GM23248 (cell line): ENCODE data around the gene LRRC61. TPM values are rescaled to one million over a fixed set of nuclear protein-coding genes. Genes with fewer than 3 reads are reported as not detected.
A peak's percentile ranks its signal among the peaks of the same experiment; 100 is the strongest.
"Not testable (repeated sequence)": the region's sequence is repeated elsewhere in the genome, so short reads cannot be mapped to it uniquely, and the experiment has no call there.

ENCODE experiments used
- DNase-seq: peaks from one replicate; pipeline ENCODE4 v3.0.0-alpha.2; 2015
- H2AFZ ChIP-seq: fragments of 200-600 bp; sonication (generic); 2 replicates; pipeline ENCODE4 v1.6.1; 2016; ENCODE audit warnings: antibody characterized with exemption
- H3F3A ChIP-seq: fragments of 200-600 bp; sonication (generic); 2 replicates; pipeline ENCODE4 v1.6.1; 2016; ENCODE audit warnings: mild to moderate bottlenecking, antibody characterized with exemption, mixed run types; ENCODE audit not compliant: insufficient read depth
- H3K27ac ChIP-seq: fragments of 200-600 bp; sonication (generic); 2 replicates; pipeline ENCODE4 v1.5.1; 2016; ENCODE audit warnings: mild to moderate bottlenecking
- H3K27me3 ChIP-seq: fragments of 200-600 bp; sonication (generic); replicated peaks from 2 replicates; pipeline ENCODE4 v1.6.1; 2016; ENCODE audit warnings: mild to moderate bottlenecking; ENCODE audit not compliant: insufficient read depth
- H3K36me3 ChIP-seq: fragments of 200-600 bp; sonication (generic); 2 replicates; pipeline ENCODE4 v1.6.1; 2016; ENCODE audit warnings: low read depth, mild to moderate bottlenecking
- H3K4me1 ChIP-seq: fragments of 200-600 bp; sonication (generic); 2 replicates; pipeline ENCODE4 v1.6.1; 2016; ENCODE audit warnings: mild to moderate bottlenecking; ENCODE audit not compliant: insufficient read depth
- H3K4me2 ChIP-seq: fragments of 200-600 bp; sonication (generic); one replicate; pipeline ENCODE4 v1.6.1; 2016; ENCODE audit warnings: mild to moderate bottlenecking; ENCODE audit not compliant: unreplicated experiment
- H3K4me3 ChIP-seq: fragments of 200-600 bp; sonication (generic); 2 replicates; pipeline ENCODE4 v1.5.1; 2016; ENCODE audit warnings: mild to moderate bottlenecking
- H3K79me2 ChIP-seq: fragments of 200-600 bp; sonication (generic); 2 replicates; pipeline ENCODE4 v1.6.1; 2016; ENCODE audit warnings: mild to moderate bottlenecking; ENCODE audit not compliant: insufficient read depth
- H3K9ac ChIP-seq: fragments of 200-600 bp; sonication (generic); 2 replicates; pipeline ENCODE4 v1.6.1; 2016; ENCODE audit warnings: mild to moderate bottlenecking
- H3K9me2 ChIP-seq: fragments of 200-600 bp; sonication (generic); 2 replicates; pipeline ENCODE4 v1.6.1; 2016; ENCODE audit warnings: mixed run types, mild to moderate bottlenecking, moderate library complexity; ENCODE audit not compliant: insufficient read depth
- H3K9me3 ChIP-seq: fragments of 200-600 bp; sonication (generic); one replicate; pipeline ENCODE4 v1.6.1; 2017; ENCODE audit warnings: low read depth
- H4K20me1 ChIP-seq: fragments of 200-600 bp; sonication (generic); 2 replicates; pipeline ENCODE4 v1.6.0; 2016; ENCODE audit not compliant: insufficient read depth
- EZH2 ChIP-seq: fragments of 200-600 bp; sonication (generic); IDR thresholded peaks from 2 replicates; pipeline ENCODE4 v1.6.1; 2018; ENCODE audit warnings: antibody characterized with exemption, mild to moderate bottlenecking; ENCODE audit not compliant: insufficient read depth, poor library complexity, severe bottlenecking
- EZH2phosphoT487 ChIP-seq: fragments of 200-600 bp; sonication (generic); IDR thresholded peaks from 2 replicates; pipeline ENCODE4 v1.6.1; 2018; ENCODE audit warnings: antibody characterized with exemption, moderate library complexity, mild to moderate bottlenecking, low read depth; ENCODE audit not compliant: insufficient read depth
- WGBS, 2 experiments: methylation state at CpG; one replicate each; pipeline ENCODE4 v1.1.6; 2015 to 2017; ENCODE audit warnings: low lambda C conversion rate in 2 of 2, low coverage in 1 of 2; ENCODE audit errors: missing lambda C conversion rate in 2 of 2; 5-methylcytosine and 5-hydroxymethylcytosine counted together
- in situ Hi-C: fragments of 300-500 bp; cut with MboI; formaldehyde crosslinking; loops from 2 replicates; pipeline ENCODE4 v1.15.0; 2020
- polyA plus RNA-seq: library from polyadenylated mRNA; unstranded; fragments of >200 nt; fragmentation: Nextera tagmentation; extraction: Ambion mirVana; gene quantifications from 2 replicates; pipeline ENCODE4 v1.2.1, GENCODE V29; 2016
- total RNA-seq: library from RNA; depleted of rRNA; stranded (reverse); fragments of >200 nt; shearing (Covaris generic); gene quantifications from 2 replicates; pipeline ENCODE4 v1.2.3, GENCODE V29; 2014; rRNA removed

Gene LRRC61
- total RNA-seq: not detected in 2 replicates
- not detected in 2 replicates for polyA plus RNA-seq

GRCh38 chr7:150322833-150323681 is at the start of gene LRRC61, which contains the start of gene ACTR3C:
TSS of gene LRRC61 (plus strand) at chr7:150323355. CDS start at chr7:150336862, 13,507 bp downstream.
TSS of gene ACTR3C (minus strand) at chr7:150323545. CDS start at chr7:150295296, 28,249 bp downstream.
- Histone ChIP-seq H3K36me3 (no peaks in the 10 kb centered on the region), H3K4me1 (no peaks in the 10 kb centered on the region), H4K20me1 (no peaks in the 10 kb centered on the region), H2AFZ (peak within 1 kb of the TSS; percentile 46; the same call in 1 of the 2 replicates), H3F3A (no peaks in the 10 kb centered on the region), H3K27ac (no peak within 1 kb of the TSS), H3K79me2 (no peaks in the 10 kb centered on the region), H3K4me2 (no peak within 1 kb of the TSS), H3K9me2 (no peaks in the 10 kb centered on the region), H3K27me3 (0 out of 2 replicates have a peak, but pooled peaks cover 9% of the 10 kb centered on the region), H3K4me3 (no peak within 1 kb of the TSS), H3K9me3 (no peaks in the 10 kb centered on the region), H3K9ac (no peak within 1 kb of the TSS)
- TF ChIP-seq EZH2: no peak
- no peak for TF ChIP-seq EZH2phosphoT487
- 18 to 23% methylated on average over 60 to 82 of the region's 82 CpGs for WGBS, 2 experiments
- in situ Hi-C loops: no loop called here
- no peak for DNase-seq

- H3K27ac ChIP-seq, H3K9me3 ChIP-seq, H3K27me3 ChIP-seq, H3K4me1 ChIP-seq, H3K4me2 ChIP-seq, H3K4me3 ChIP-seq, H4K20me1 ChIP-seq, H2AFZ ChIP-seq, in situ Hi-C loops, H3K9ac ChIP-seq, H3F3A ChIP-seq, H3K79me2 ChIP-seq, H3K36me3 ChIP-seq, H3K9me2 ChIP-seq: not testable (repeated sequence)
- DNase-seq: peak; percentile 34
- WGBS, 2 experiments: 32 to 34% methylated on average over 6 of the region's 6 CpGs
Measured at GRCh38 chr7:150276132-150276695, 46.9 kb upstream of the LRRC61 start.

- H3F3A ChIP-seq, H3K9ac ChIP-seq, H3K9me2 ChIP-seq, H3K4me2 ChIP-seq, H3K27ac ChIP-seq, DNase-seq, H3K4me1 ChIP-seq, H3K27me3 ChIP-seq, in situ Hi-C loops, H3K79me2 ChIP-seq, H3K4me3 ChIP-seq, H3K36me3 ChIP-seq, H3K9me3 ChIP-seq, H4K20me1 ChIP-seq, H2AFZ ChIP-seq: not testable (repeated sequence)
- WGBS, 2 experiments: 64 to 66% methylated on average over 9 to 11 of the region's 11 CpGs
Measured at GRCh38 chr7:150278383-150278782, 44.8 kb upstream of the LRRC61 start.

GRCh38 chr7:150281681-150282403 is 41.3 kb upstream of the LRRC61 start:
- H3K4me1 ChIP-seq, DNase-seq, H3K4me3 ChIP-seq, H3K27ac ChIP-seq, H2AFZ ChIP-seq, H3K4me2 ChIP-seq, H4K20me1 ChIP-seq, H3K27me3 ChIP-seq, H3K36me3 ChIP-seq, H3K9me3 ChIP-seq, H3K79me2 ChIP-seq, H3K9me2 ChIP-seq, in situ Hi-C loops, H3F3A ChIP-seq, H3K9ac ChIP-seq: not testable (repeated sequence)
- WGBS, 2 experiments: 61 to 67% methylated on average over 7 to 20 of the region's 25 CpGs

- H3K9ac ChIP-seq, H3K27me3 ChIP-seq, DNase-seq, H2AFZ ChIP-seq, H3K79me2 ChIP-seq, H3F3A ChIP-seq, H3K4me1 ChIP-seq, H4K20me1 ChIP-seq, H3K4me2 ChIP-seq, H3K36me3 ChIP-seq, H3K9me3 ChIP-seq, H3K4me3 ChIP-seq, in situ Hi-C loops, H3K27ac ChIP-seq, H3K9me2 ChIP-seq: not testable (repeated sequence)
- WGBS, 2 experiments: 60% methylated on average over 1 to 2 of the region's 3 CpGs
Measured at GRCh38 chr7:150283111-150283510, 40.0 kb upstream of the LRRC61 start.

GRCh38 chr7:150283608-150284007 is 39.5 kb upstream of the LRRC61 start:
- H3K9me3 ChIP-seq, in situ Hi-C loops, H3K9ac ChIP-seq, H4K20me1 ChIP-seq, H3K27ac ChIP-seq, H3K4me2 ChIP-seq, H3K9me2 ChIP-seq, H3F3A ChIP-seq, H3K4me1 ChIP-seq, H3K4me3 ChIP-seq, H3K27me3 ChIP-seq, DNase-seq, H3K79me2 ChIP-seq, H2AFZ ChIP-seq, H3K36me3 ChIP-seq: not testable (repeated sequence)
- 52 to 68% methylated on average over 6 of the region's 6 CpGs for WGBS, 2 experiments
